Amygdala (tissue), 56 donors: ENCODE measurements around the gene OR2H1.
"Not testable (repeated sequence)": the region's sequence is repeated elsewhere in the genome, so short reads cannot be mapped to it uniquely, and the experiment has no call there.

Experiments used
- DNase-seq, 56 donors: peaks; one replicate each; lab custom pipeline; 2025; lab: John Stamatoyannopoulos, UW

OR2H1 gene

DNA sequence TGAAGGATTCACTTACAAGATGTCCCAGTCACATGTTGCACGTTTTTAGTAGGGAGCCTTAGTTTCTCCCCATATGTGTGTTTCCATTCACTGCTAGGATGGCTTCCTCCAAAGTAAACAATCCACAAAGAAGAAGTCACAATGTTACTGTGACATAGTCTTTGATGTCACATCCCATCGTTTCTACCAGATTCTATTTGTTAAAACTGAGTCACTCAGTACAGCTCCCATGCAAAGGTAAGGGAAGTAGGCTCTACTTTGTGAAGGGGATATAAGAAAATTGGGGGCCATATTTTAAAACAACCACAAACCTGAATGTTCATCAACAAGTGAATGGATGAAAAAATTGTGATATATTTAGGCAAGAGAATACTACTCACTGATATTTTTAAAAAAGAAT is at the start of gene OR2H1, which contains the start of gene OR11A1:
Gene OR2H1, plus strand, starts transcription at position 185 of the 400 bp plus-strand sequence. CDS start 4,615 bp downstream, outside the sequence.
Gene OR11A1, minus strand, starts transcription at position 101 of the 400 bp plus-strand sequence. CDS start 29,430 bp downstream, outside the sequence.
- DNase-seq, result no peak

- DNase-seq, result no peak
These were observed 42.4 kb upstream of the OR2H1 start, which contains the start of gene OR12D1 for GRCh38 chr6:29414588-29414987. Gene OR12D1, plus strand, starts transcription at chr6:29414928.

DNA sequence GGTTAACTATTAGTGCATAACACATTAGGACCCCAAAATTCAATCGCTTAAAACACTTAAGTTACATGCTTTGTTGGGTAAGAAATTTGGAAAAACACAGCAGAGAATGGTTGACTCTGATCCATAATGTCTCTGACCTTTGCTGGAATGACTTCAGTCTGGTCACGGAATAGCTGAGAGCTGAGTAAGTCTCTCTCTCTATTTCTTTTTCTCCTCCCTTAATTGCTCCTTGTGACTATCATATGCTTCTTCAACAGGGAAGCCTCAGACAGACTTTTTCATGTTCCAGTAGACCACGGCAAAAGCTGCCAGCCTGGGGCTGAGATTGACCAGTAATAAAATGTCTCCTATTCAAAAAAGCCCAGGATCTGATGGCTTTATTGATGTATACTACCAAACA is 37.4 kb upstream of the OR2H1 start:
- DNase-seq, result no peak

GRCh38 chr6:29424168-29424567 is 32.8 kb upstream of the OR2H1 start:
- DNase-seq, result no peak

GRCh38 chr6:29424575-29424974 is 32.4 kb upstream of the OR2H1 start:
- DNase-seq, result no peak

DNA sequence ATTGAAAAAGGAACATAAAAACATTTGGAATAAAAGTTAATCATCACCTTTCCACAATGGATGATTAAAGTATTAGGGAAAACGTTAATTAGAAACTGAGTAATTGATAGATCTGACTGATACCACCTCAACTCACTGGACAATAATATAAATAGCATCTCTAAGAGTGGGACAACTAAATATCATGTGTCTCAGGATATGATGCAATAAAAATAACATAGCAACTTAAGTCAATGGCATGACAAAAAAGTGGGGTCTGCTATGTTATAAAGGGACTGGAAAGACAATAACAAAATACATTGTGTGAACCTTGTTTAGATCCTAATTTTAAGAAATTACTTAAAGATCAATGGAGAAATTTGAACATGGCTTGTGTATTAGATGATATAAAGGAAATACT is 31.9 kb upstream of the OR2H1 start:
- DNase-seq, result no peak

DNA sequence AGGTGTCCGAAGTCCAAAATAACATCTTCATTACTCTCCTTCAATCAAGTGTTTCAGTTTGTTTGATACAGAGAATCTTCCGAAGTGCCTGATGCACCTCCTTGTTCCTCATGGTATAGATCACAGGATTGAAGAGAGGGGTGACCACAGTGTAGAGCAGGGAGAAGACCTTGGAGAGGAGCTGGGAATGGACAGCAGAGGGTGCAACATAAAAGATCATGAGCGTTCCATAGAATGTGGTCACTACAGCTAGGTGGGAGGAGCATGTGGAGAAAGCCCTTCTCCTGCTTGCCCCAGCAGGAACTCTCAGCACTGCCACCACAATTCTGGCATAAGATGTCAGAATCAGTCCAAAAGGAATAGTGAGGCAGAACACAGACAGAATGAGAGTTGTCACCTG is 30.3 kb upstream of the OR2H1 start:
- no peak for DNase-seq

DNA sequence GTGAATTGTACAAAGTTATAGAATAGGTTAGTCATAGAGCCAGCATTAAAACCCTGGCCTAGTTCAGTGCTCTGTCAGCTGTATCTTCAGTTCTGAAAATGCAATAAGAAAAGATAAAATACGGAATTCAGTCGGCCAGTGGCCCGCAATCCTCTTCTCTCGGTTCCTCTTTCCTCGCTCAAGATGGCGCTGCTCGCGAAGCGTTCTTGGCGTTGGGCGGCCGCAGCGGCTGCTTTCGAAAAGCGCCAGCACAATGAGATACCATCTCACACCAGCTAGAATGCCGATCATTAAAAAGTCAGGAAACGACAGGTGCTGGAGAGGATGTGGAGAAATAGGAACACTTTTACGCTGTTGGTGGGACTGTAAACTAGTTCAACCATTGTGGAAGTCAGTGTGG is 20.2 kb upstream of the OR2H1 start:
- DNase-seq, result not testable (repeated sequence)

DNA sequence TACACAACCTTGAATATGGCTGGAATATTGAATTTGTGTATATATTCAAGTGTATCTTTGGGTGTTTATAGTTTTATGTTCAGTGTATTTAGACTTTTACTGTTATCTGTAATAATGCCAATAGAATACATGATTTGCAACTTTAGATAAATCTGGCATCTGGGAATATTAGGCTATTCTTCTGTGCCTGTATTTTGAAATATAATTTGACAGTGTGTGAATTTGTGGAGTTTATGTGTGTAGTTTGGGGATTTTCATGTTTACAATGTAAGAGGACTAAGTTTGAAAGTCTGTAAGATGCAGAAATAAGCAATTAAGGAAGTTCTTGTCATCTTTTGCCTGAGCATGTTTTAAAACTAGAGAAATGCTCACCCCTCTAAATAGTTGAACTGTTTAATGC is 17.9 kb upstream of the OR2H1 start, which contains the start of gene OR10C1:
Gene OR10C1, plus strand, starts transcription at position 301 of the 400 bp plus-strand sequence. CDS start 710 bp downstream, outside the sequence.
- DNase-seq, result no peak

DNA sequence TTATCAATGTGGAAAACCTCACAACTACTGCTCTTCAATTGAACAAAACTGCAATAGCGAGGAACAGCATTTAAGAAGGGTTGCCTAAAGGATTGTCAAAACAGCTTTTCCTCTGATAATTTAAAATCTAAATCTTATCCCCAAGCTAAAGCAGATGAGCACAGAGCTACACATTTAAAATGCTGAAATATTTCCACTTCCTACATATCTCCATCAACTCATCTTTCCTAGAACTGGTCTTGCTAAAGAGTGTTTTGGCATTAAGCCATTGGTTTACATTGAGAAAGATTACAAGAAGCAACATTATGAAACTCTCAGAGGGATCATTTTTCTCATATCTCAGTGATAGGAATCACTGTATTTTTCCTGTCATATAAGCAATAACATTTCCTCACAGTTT is 14.2 kb upstream of the OR2H1 start:
- no peak for DNase-seq

GRCh38 chr6:29444031-29444430 is 12.9 kb upstream of the OR2H1 start:
- not testable (repeated sequence) for DNase-seq

DNA sequence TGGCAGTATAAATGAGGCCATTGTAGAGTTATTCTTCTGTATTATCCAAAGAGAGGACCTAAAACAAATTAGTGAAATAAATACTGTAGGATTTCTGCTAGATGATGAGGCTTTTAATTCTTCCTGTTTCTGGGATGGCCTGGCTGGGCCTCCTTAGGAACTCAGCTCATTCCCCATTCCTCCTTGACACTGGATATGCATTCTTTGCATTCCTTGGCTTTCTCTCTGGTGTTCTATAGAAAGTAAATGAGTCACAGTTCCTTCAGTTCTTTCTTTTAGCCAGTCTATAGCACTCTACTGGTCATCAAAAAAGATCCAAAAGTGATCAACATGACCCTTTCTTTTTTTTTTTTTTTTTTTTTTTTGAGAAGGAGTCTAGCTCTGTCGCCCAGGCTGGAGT is 9.3 kb upstream of the OR2H1 start:
- no peak for DNase-seq

- DNase-seq, result no peak
These were observed 5.3 kb upstream of the OR2H1 start for GRCh38 chr6:29451471-29452193.

GRCh38 chr6:29461021-29461814 is 4.3 kb downstream of the OR2H1 start:
- no peak for DNase-seq

DNA sequence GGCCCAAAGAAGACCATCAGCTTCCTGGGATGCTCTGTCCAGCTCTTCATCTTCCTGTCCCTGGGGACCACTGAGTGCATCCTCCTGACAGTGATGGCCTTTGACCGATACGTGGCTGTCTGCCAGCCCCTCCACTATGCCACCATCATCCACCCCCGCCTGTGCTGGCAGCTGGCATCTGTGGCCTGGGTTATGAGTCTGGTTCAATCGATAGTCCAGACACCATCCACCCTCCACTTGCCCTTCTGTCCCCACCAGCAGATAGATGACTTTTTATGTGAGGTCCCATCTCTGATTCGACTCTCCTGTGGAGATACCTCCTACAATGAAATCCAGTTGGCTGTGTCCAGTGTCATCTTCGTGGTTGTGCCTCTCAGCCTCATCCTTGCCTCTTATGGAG is 5.1 kb downstream of the OR2H1 start:
- no peak for DNase-seq

DNA sequence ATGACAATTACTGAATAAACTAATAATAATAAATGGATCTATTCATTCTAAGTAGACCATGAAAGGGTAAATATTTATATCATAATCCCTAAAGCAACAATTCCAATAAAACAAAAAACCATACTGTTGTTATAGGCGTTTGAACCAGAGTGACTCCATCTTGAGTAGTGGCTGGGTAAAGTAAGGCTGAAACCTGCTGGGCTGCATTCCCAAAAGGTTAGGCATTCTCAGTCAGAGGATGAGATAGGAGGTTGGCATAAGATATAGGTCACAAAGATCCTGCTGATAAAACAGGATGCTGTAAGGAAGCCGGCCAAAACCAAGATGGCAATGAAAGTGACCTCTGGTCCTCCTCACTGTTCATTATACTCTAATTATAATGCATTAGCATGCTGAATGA is 8.3 kb downstream of the OR2H1 start:
- DNase-seq, result no peak

GRCh38 chr6:29465801-29466200 is 8.8 kb downstream of the OR2H1 start:
- no peak for DNase-seq

GRCh38 chr6:29466241-29466640 is 9.3 kb downstream of the OR2H1 start:
- DNase-seq, result no peak

DNA sequence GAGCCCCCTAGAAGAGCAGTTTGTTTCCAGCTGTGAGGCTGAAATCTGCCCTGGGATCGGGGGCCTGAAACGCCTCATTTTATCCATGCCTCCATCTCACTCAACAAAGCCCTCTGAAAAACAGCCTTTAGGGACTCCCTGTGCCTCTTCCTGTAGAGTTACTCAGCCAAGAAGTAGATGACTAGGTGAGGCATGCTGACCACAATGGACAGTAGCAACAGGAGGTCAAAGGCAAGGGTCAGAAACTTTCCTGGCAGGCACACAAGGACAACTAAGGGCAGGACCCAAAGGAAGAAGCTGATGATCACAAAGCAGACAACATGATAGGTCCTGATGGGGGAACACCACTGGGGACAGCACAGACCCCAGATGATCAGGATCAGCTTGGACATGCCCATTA is 18.0 kb downstream of the OR2H1 start:
- no peak for DNase-seq

GRCh38 chr6:29477923-29478450 is 21.0 kb downstream of the OR2H1 start:
- DNase-seq, result no peak

- no peak for DNase-seq
These were observed 21.8 kb downstream of the OR2H1 start for GRCh38 chr6:29478740-29479139.
